ENCODE results near the gene SLC24A3.

GRCh38 chr20:19374216-19374615 is 161.8 kb downstream of the SLC24A3 start:
- TF ChIP-seq EZH2phosphoT487 (IDR thresholded peaks at IDR 0.05; ENCODE audit: insufficient read depth, low read depth) (no peak), EZH2 (IDR thresholded peaks at IDR 0.05; ENCODE audit: insufficient read depth, poor library complexity, severe bottlenecking) (no peak)
